Stimulated activated CD8-positive, alpha-beta memory T cell treated with anti-CD3 and anti-CD28 coated beads, Interleukin-12 subunit alpha, Interleukin-12 subunit beta, amount 100 ng/mL, for 1 hour (primary cell): ENCODE results near the gene KLHL3.

ENCODE experiments used
- DNase-seq: peaks from one replicate; pipeline ENCODE4 v3.0.0-alpha.2; 2020; ENCODE audit warnings: low read depth

Gene KLHL3

DNA sequence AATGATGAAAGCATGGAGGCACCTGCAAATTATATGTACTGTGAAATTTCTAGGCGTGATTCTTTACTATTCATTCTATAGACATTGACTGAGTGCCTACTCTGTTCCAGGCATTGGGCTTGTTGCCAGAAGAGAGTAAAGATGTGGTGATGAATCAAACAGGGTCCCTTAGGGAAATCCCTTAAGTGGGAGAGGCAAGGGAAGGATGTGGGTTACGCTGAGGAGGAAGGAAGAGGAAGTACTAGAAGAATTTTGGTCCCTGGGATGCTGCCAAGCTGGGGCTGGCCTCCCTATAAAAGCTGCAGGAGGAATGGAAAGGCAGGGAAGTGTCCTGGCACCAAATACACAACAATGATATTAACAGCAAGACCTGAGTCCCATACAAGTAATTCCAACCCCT lies 160.0 kb downstream of the KLHL3 start:
- DNase-seq = no peak

DNA sequence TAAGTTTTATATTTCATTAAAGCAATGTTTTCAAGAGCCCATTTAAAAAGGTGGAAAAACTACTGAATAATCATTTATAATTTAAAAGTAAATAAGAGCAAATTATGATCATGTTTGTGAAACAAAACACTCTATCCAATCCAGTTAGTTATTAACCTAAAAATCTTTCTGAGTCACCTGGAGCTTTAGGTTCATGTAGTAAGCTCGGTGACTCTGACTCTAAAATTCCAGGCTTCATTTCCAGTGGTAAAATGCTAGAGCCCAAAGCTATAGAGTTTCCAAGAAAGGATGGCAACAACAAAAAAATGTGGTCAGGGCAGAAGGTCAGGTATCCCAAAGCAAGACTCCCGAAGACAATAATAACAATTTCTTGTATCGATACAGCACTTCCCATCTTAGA lies 160.7 kb downstream of the KLHL3 start:
- DNase-seq = no peak

DNA sequence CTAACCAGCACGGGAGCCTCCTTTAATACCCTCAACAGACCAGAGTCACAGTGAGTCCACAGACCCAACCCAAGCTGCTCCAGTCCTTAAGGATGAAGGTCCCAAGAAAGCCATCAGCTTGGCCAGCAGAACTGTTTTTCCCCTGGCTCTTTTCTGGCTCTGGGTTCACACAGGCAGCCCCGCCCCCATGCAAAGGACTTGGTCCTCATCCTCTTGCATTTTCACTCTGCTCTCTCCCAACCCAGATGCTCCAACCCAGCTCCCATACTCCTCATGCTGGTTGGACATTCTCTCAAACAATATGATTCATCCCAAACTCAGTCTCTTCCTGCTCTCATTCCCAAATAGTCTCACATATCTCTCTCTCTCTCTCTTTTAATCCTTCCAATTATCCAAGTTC lies 162.5 kb downstream of the KLHL3 start:
- DNase-seq = no peak

DNA sequence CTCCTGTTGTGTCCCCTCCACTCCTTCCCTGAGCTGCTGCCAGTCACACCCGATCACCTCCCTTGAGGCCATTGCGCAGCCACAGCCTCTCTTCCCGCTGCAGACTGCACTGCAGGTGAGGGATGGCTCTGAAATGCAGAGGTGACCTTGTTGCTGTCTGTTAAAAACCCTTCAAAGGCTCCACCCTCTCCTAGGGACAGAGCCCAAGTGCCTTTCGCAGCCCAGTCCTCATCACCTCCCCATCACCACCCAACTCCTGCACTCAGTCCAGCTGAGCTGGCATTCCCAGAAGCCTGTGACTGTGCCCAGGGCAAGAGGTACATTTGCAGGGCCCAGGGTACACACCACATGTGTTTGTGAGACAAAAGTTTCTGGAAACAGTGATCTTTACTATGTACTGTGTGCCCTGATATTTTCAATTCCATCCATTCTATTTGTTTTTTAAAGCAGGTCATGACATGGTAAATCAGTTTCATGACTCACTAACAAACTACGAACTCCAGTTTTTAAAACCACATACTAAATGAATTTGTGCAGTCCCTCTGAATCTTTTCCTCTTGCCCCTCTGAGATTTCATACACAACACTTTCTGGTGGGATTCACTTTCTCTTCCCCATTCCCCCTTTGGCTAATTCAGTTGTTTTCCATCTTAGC lies 163.7 kb downstream of the KLHL3 start:
- no peak for DNase-seq

GRCh38 chr5:137570070-137570469 lies 165.8 kb downstream of the KLHL3 start:
- no peak for DNase-seq
